Kidney (tissue), 14 donors: ENCODE measurements around the gene GAGE10. TPM values are rescaled to one million over a fixed set of nuclear protein-coding genes. Genes with fewer than 3 reads are reported as not detected.

Source experiments
- DNase-seq, 5 donors: peaks; one replicate each; pipeline ENCODE4 v3.0.0-alpha.2; 2013 to 2020
- FAIRE-seq: peaks from 2 replicates; lab custom pipeline; 2012; peaks lifted over from hg19 to GRCh38; lab: Jason Lieb, UNC
- H3K27ac ChIP-seq, 2 donors: one replicate each; pipeline ENCODE4 v1.7.0; 2013; ENCODE audit warnings: low read depth in 2 of 2, low read length in 2 of 2, inconsistent platforms in 1 of 2
- H3K27me3 ChIP-seq: one replicate; pipeline ENCODE4 v1.7.1; 2013; ENCODE audit warnings: low read length, inconsistent platforms; ENCODE audit not compliant: control insufficient read depth, insufficient read depth
- H3K36me3 ChIP-seq, 3 donors: one replicate each; pipeline versions ENCODE4 v1.7.0 to v1.7.1; 2013; ENCODE audit warnings: low read length in 3 of 3, control low read depth in 1 of 3, inconsistent platforms in 1 of 3; ENCODE audit not compliant: insufficient read depth in 3 of 3, control insufficient read depth in 2 of 3
- H3K4me1 ChIP-seq, 3 donors: one replicate each; pipeline versions ENCODE4 v1.7.0 to v1.7.1; 2013; ENCODE audit warnings: low read length in 3 of 3, inconsistent platforms in 1 of 3, low read depth in 1 of 3; ENCODE audit not compliant: control insufficient read depth in 2 of 3, insufficient read depth in 2 of 3
- H3K4me3 ChIP-seq, 3 donors: one replicate each; pipeline versions ENCODE4 v1.7.0 to v1.8.1; 2013; ENCODE audit warnings: low read length in 3 of 3, control low read depth in 1 of 3, inconsistent platforms in 1 of 3
- H3K9ac ChIP-seq, 3 donors: one replicate each; pipeline versions ENCODE4 v1.7.0 to v1.7.1; 2013; ENCODE audit warnings: low read length in 3 of 3, control low read depth in 1 of 3, inconsistent platforms in 1 of 3
- H3K9me3 ChIP-seq, 3 donors: one replicate each; pipeline versions ENCODE4 v1.7.0 to v1.7.1; 2013; ENCODE audit warnings: low read length in 3 of 3, control low read depth in 1 of 3, inconsistent platforms in 1 of 3; ENCODE audit not compliant: control insufficient read depth in 2 of 3, insufficient read depth in 1 of 3
- intact Hi-C: fragments of 100-400 bp; cut with DNase I; formaldehyde crosslinking; loops from one replicate; pipeline ENCODE4 v1.11.1; 2022
- polyA plus RNA-seq: library from polyadenylated mRNA; stranded (reverse); fragments of 350-450 nt; fragmentation: Illumina TruSeq; extraction: RNeasy Lipid Tissue Mini Kit (QIAGEN cat#74804); gene quantifications from one replicate; pipeline ENCODE4 v1.2.3, GENCODE V29; 2014; ENCODE audit warnings: low read depth, low replicate concordance; ENCODE audit not compliant: insufficient read depth
- total RNA-seq: library from RNA; stranded (reverse); fragmentation: NEBNext Ultra II Directional; extraction: Animal tissue kit (Norgen Biotek cat#: 25700); gene quantifications from one replicate; pipeline ENCODE4 v1.2.1, GENCODE V29; 2021
- TF ChIP-seq, protein P1 (sequence below): IDR thresholded peaks from 3 replicates; pipeline ENCODE4 v1.5.1; 2012; ENCODE audit warnings: mild to moderate bottlenecking, moderate library complexity, borderline replicate concordance; ENCODE audit not compliant: insufficient read depth; ENCODE audit errors: extremely low read depth
- donor health status: control.
- donor health status: control.
- donor health status: control.
- donor health status: control.
- donor health status: control.
- donor health status: DM: yes; HTN: yes; CAD: no.
- donor health status: Normal renal cell carcinoma (clear cell type).

The GAGE10 gene
- total and polyA plus RNA-seq, 2 donors from 2014 or later: not detected

DNA sequence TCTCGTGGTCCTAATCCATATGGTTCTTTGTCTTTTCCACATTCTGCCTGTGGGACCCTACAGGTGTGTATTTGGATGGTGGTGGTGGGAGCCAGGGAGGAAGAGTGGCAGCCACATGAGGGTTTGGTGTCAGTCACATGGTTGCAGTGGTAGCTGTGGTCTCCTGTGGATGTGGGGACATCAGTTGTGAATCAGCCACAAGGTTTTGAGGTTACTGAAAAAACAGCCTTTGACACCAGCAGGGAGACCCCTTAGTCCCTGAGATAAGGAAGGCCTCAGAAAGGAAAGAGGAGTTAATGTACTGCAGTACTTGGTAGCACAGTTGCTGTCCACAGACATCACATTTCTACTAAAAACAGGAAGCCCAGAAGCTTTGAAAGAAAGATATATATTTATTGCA lies 15.8 kb upstream of the GAGE10 start:
- FAIRE-seq (no peak), DNase-seq (no peak)
- H3K36me3 ChIP-seq: no peaks in the 10 kb centered on the region
- no peak overlapping the region for H3K4me3 ChIP-seq
- H3K9ac ChIP-seq: no peak overlapping the region
- H3K27ac ChIP-seq: no peak overlapping the region
- H3K9me3 ChIP-seq: no peaks in the 10 kb centered on the region
- TF ChIP-seq, protein P1, sequence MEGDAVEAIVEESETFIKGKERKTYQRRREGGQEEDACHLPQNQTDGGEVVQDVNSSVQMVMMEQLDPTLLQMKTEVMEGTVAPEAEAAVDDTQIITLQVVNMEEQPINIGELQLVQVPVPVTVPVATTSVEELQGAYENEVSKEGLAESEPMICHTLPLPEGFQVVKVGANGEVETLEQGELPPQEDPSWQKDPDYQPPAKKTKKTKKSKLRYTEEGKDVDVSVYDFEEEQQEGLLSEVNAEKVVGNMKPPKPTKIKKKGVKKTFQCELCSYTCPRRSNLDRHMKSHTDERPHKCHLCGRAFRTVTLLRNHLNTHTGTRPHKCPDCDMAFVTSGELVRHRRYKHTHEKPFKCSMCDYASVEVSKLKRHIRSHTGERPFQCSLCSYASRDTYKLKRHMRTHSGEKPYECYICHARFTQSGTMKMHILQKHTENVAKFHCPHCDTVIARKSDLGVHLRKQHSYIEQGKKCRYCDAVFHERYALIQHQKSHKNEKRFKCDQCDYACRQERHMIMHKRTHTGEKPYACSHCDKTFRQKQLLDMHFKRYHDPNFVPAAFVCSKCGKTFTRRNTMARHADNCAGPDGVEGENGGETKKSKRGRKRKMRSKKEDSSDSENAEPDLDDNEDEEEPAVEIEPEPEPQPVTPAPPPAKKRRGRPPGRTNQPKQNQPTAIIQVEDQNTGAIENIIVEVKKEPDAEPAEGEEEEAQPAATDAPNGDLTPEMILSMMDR: no peak
- H3K27me3 ChIP-seq: no peaks in the 10 kb centered on the region
- intact Hi-C loops: no loop called here
- H3K4me1 ChIP-seq: no peaks in the 10 kb centered on the region

DNA sequence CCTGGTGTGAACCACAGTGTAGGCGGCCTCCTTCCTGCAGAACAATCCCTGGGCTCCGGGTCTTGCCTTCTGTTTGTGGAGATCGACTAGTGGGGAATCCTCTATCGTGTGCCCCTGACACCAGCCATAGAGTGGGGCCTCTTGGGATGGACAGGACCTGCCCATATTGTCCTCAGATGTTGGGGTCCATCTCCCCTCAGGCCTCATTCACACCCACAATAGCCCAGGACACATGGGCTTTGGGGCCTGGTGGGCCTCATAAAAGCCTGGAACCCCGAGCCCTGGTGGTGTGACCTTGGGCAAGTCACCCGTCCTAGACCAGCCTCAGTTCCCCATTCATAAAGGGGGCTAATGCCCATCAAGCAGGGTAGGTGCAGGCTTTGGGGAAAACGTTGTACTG lies 13.2 kb upstream of the GAGE10 start:
- DNase-seq: no peak
- H3K27ac ChIP-seq: no peak overlapping the region
- no peak overlapping the region for H3K4me3 ChIP-seq
- H3K4me1 ChIP-seq: no peaks in the 10 kb centered on the region
- no peaks in the 10 kb centered on the region for H3K27me3 ChIP-seq
- no peak overlapping the region for H3K9ac ChIP-seq
- FAIRE-seq: no peak
- TF ChIP-seq, protein P1: no peak
- H3K9me3 ChIP-seq: no peaks in the 10 kb centered on the region
- no peaks in the 10 kb centered on the region for H3K36me3 ChIP-seq
- intact Hi-C loops: no loop called here

DNA sequence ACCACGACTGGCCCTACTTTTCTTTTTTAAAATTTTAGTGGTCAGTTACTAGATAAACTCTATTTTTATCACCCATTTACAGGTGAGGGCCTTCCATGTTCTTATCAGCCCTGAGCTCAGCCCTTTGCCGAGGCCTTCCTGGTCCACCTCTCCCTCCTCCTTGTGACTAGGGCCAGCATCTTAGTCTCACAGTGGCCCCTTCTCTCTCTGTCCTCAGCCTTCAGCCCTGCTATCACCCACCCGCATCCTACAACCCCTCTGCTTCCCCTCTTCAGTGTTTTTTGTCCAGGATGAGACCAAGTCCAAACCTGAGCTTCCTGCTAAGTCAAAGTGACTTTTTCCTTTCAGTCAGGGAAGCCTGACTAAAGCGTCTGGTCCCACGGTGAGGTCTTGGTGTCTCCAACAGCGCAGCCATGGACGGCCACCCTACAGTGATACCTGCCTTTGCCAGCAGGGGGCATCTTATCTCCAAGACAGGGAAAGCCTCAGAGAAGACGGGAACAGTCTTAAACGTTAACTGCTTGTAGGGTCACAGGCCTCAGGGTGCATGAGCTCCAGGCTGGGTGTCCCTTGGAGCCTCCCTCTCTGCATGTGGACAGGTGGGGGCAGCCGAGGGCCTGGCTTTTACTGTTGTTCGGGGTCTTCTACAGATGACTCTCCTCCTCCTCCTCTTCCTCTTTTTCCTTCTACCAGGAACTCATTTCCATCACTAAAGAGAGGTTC lies 11.7 kb upstream of the GAGE10 start:
- Histone ChIP-seq H3K9ac (no peak overlapping the region), H3K9me3 (no peaks in the 10 kb centered on the region), H3K4me3 (no peak overlapping the region), H3K27ac (no peak overlapping the region), H3K36me3 (no peaks in the 10 kb centered on the region), H3K4me1 (no peaks in the 10 kb centered on the region), H3K27me3 (no peaks in the 10 kb centered on the region)
- intact Hi-C loops: no loop called here
- FAIRE-seq: no peak
- peak; percentile 66 to 78 (median 72) for DNase-seq
- TF ChIP-seq, protein P1: peak; percentile 48
